H1 (cell line): ENCODE data around the gene COIL. TPM values are rescaled to one million over a fixed set of nuclear protein-coding genes. Genes with fewer than 3 reads are reported as not detected.

Experiments used
- CEBPB ChIP-seq: IDR thresholded peaks from 2 replicates; pipeline ENCODE4 v1.6.1; 2012; ENCODE audit warnings: low read depth, low read length
- EZH2 ChIP-seq: fragments of 200-600 bp; sonication (generic); IDR thresholded peaks from 2 replicates; pipeline ENCODE4 v1.7.1; 2012; ENCODE audit warnings: low read depth, mild to moderate bottlenecking, moderate library complexity, low read length, inconsistent platforms; ENCODE audit not compliant: severe bottlenecking
- HDAC2 ChIP-seq, 2 experiments: fragments of 300-600 bp in 1 of 2; sonication (generic) in 1 of 2; IDR thresholded peaks; 2 replicates each; pipeline ENCODE4 v1.6.1; 2011 to 2012; ENCODE audit warnings: low read depth in 2 of 2, low read length in 2 of 2, mild to moderate bottlenecking in 2 of 2, moderate library complexity in 2 of 2, borderline replicate concordance in 1 of 2, inconsistent platforms in 1 of 2
- KDM5A ChIP-seq: fragments of 200-600 bp; IDR thresholded peaks from 2 replicates; pipeline ENCODE4 v1.7.1; 2012; ENCODE audit warnings: mild to moderate bottlenecking, low read length, inconsistent platforms, mixed read lengths
- SAP30 ChIP-seq: fragments of 300-600 bp; sonication (generic); IDR thresholded peaks from 2 replicates; pipeline ENCODE4 v1.7.1; 2012; ENCODE audit warnings: low read length, moderate library complexity, mild to moderate bottlenecking, inconsistent platforms; ENCODE audit not compliant: insufficient read depth, insufficient replicate concordance
- polyA plus RNA-seq, 7 experiments: library from polyadenylated mRNA; depleted of rRNA in 3 of 7; stranded (reverse) in 5 of 7; unstranded in 2 of 7; fragments of >200 nt in 5 of 7; fragments of 200-250 nt in 2 of 7; gene quantifications; 1 replicate in 5 of 7; 2 replicates in 1 of 7; 4 replicates in 1 of 7; pipeline versions ENCODE4 v1.2.1 to v1.2.3, GENCODE V29; 2011 to 2013; ENCODE audit warnings: missing spikeins in 2 of 7, mixed read lengths in 2 of 7
- total RNA-seq: library from RNA; stranded (reverse); fragmentation: NEBNext Ultra II Directional; extraction: Animal tissue kit (Norgen Biotek cat#: 25700); gene quantifications from 2 replicates; pipeline ENCODE4 v1.2.1, GENCODE V29; 2021
- TF ChIP-seq, protein P1 (sequence below): IDR thresholded peaks from 2 replicates; pipeline ENCODE4 v1.6.1; 2012; ENCODE audit warnings: inconsistent platforms

COIL gene
- total and polyA plus RNA-seq, 2 of the 8 experiments (the other 6 are each of a cell fraction or from before 2014, with no cell fraction given) = 5.2 to 23.6 TPM

DNA sequence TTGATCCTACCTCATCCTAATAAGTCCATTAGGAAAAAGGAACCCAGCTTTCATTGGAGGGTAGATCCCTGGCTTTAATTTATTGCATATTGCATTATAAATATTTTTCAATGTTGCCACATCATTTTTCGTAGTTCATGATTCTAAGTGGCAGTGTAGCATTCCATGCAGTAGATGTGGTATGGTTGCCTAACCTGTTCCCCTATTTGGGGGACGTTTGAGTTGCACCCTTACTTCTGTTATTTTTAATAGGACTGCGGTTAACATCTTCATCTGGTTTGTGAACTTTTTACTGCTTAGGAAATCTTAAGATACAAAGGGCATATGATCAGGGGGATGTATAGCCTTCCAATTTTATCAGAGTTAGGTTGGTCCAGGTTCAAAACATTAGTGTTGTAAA, 22.5 kb upstream of the COIL start (continued):
- TF ChIP-seq HDAC2 (IDR thresholded peaks at IDR 0.05; ENCODE audit: borderline replicate concordance in 1 of 2, low read depth in 2 of 2, low read length in 2 of 2) = no peak
- no peak for TF ChIP-seq SAP30
- TF ChIP-seq EZH2 = no peak
- TF ChIP-seq, protein P1, sequence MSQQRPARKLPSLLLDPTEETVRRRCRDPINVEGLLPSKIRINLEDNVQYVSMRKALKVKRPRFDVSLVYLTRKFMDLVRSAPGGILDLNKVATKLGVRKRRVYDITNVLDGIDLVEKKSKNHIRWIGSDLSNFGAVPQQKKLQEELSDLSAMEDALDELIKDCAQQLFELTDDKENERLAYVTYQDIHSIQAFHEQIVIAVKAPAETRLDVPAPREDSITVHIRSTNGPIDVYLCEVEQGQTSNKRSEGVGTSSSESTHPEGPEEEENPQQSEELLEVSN = no peak
- no peak for TF ChIP-seq CEBPB
- no peak for TF ChIP-seq KDM5A
